Breast epithelium (tissue), 3 donors: Measurements from ENCODE around the gene YIPF6.

Source experiments
- CTCF ChIP-seq, 3 donors: fragments of 450-650 bp; IDR thresholded peaks; one replicate each; pipeline ENCODE4 v1.5.1; 2016 to 2017; ENCODE audit warnings: antibody characterized with exemption in 3 of 3, mild to moderate bottlenecking in 3 of 3, moderate library complexity in 3 of 3
- POLR2A ChIP-seq: fragments of 450-650 bp; IDR thresholded peaks from one replicate; pipeline ENCODE4 v1.6.1; 2016; ENCODE audit warnings: antibody characterized with exemption, mild to moderate bottlenecking, moderate library complexity

- TF ChIP-seq POLR2A = no peak
- TF ChIP-seq CTCF (IDR thresholded peaks at IDR 0.05) = peak in 2 of 3 donors; percentile 51 to 54
Observed at GRCh38 chrX:68462653-68463052, 36.2 kb upstream of the YIPF6 start.
